HG02588 (cell line): ENCODE data around the gene MDFI.

Source experiments
- ATAC-seq: cut with Tn5 transposase; IDR thresholded peaks from one replicate; pipeline ENCODE4 v1.9.1; 2021; ENCODE audit warnings: mild to moderate bottlenecking, moderate library complexity; ENCODE audit not compliant: unreplicated experiment

MDFI gene

GRCh38 chr6:41670703-41671360 lies 32.6 kb downstream of the MDFI start:
- no peak for ATAC-seq

- no peak for ATAC-seq
These were observed 33.1 kb downstream of the MDFI start for GRCh38 chr6:41671376-41671775.

GRCh38 chr6:41672016-41672415 lies 33.7 kb downstream of the MDFI start:
- no peak for ATAC-seq

GRCh38 chr6:41672816-41673703 lies 34.8 kb downstream of the MDFI start:
- no peak for ATAC-seq

- ATAC-seq: no peak
These were observed 35.4 kb downstream of the MDFI start for GRCh38 chr6:41673704-41674000.

GRCh38 chr6:41674231-41675000 lies 36.1 kb downstream of the MDFI start:
- no peak for ATAC-seq

GRCh38 chr6:41675176-41675775 lies 37.0 kb downstream of the MDFI start:
- ATAC-seq: no peak

GRCh38 chr6:41675992-41676391 lies 37.7 kb downstream of the MDFI start:
- ATAC-seq: no peak

- ATAC-seq: no peak
These were observed 38.2 kb downstream of the MDFI start for GRCh38 chr6:41676431-41676830.

GRCh38 chr6:41677124-41677921 lies 39.1 kb downstream of the MDFI start:
- no peak for ATAC-seq

GRCh38 chr6:41678511-41679084 lies 40.3 kb downstream of the MDFI start:
- no peak for ATAC-seq

GRCh38 chr6:41679696-41680095 lies 41.4 kb downstream of the MDFI start:
- no peak for ATAC-seq

- ATAC-seq: no peak
These were observed 42.1 kb downstream of the MDFI start for GRCh38 chr6:41680182-41680965.

- peak; percentile 68 for ATAC-seq
These were observed 43.8 kb downstream of the MDFI start for GRCh38 chr6:41682056-41682477.

GRCh38 chr6:41682497-41683272 lies 44.4 kb downstream of the MDFI start:
- ATAC-seq: peak; percentile 12

GRCh38 chr6:41683273-41683522 lies 44.9 kb downstream of the MDFI start:
- ATAC-seq: no peak

- peak; percentile 59 for ATAC-seq
These were observed 45.4 kb downstream of the MDFI start for GRCh38 chr6:41683523-41684310.
